ENCODE results near the gene GPR63. TPM values are rescaled to one million over a fixed set of nuclear protein-coding genes. Genes with fewer than 3 reads are reported as not detected.

GPR63 gene
- total RNA-seq, 1 experiment from 2014 or later = 4.1 TPM

- CTCF ChIA-PET = no interaction called here
- intact Hi-C loops (cut with micrococcal nuclease; ENCODE audit: unreplicated experiment) = no loop called here
- Histone ChIP-seq H3K27me3 (replicated peaks; ENCODE audit: insufficient read depth, low read depth, low read length, poor library complexity) (no peaks in the 10 kb centered on the region), H3K4me3 (ENCODE audit: low read depth, low read length, poor library complexity, severe bottlenecking) (no peak overlapping the region), H3K36me3 (ENCODE audit: insufficient read depth, low read length, poor library complexity, severe bottlenecking) (no peaks in the 10 kb centered on the region), H3K4me1 (ENCODE audit: insufficient read depth, low read length, poor library complexity, severe bottlenecking) (peaks cover 16% of the 10 kb centered on the region), H3K9me3 (ENCODE audit: low read depth, low read length, poor library complexity, severe bottlenecking) (no peaks in the 10 kb centered on the region), H3K27ac (ENCODE audit: low read depth, low read length, poor library complexity, severe bottlenecking) (no peak overlapping the region)
- no peak for DNase-seq (ENCODE audit: low spot score)
- TF ChIP-seq, protein P1, sequence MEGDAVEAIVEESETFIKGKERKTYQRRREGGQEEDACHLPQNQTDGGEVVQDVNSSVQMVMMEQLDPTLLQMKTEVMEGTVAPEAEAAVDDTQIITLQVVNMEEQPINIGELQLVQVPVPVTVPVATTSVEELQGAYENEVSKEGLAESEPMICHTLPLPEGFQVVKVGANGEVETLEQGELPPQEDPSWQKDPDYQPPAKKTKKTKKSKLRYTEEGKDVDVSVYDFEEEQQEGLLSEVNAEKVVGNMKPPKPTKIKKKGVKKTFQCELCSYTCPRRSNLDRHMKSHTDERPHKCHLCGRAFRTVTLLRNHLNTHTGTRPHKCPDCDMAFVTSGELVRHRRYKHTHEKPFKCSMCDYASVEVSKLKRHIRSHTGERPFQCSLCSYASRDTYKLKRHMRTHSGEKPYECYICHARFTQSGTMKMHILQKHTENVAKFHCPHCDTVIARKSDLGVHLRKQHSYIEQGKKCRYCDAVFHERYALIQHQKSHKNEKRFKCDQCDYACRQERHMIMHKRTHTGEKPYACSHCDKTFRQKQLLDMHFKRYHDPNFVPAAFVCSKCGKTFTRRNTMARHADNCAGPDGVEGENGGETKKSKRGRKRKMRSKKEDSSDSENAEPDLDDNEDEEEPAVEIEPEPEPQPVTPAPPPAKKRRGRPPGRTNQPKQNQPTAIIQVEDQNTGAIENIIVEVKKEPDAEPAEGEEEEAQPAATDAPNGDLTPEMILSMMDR (conservative IDR thresholded peaks at IDR 0.05; ENCODE audit: low read depth, low read length) = no peak
- TF ChIP-seq EZH2 (IDR thresholded peaks at IDR 0.05; ENCODE audit: borderline replicate concordance, low read depth, low read length, poor library complexity, severe bottlenecking) = no peak
- no TSS peak for BruUV-seq (replicated peaks)
- POLR2A ChIA-PET (ENCODE audit: low non-redundant PET) = no interaction called here
Observed at GRCh38 chr6:96834070-96834469, 3.2 kb downstream of the GPR63 start.

DNA sequence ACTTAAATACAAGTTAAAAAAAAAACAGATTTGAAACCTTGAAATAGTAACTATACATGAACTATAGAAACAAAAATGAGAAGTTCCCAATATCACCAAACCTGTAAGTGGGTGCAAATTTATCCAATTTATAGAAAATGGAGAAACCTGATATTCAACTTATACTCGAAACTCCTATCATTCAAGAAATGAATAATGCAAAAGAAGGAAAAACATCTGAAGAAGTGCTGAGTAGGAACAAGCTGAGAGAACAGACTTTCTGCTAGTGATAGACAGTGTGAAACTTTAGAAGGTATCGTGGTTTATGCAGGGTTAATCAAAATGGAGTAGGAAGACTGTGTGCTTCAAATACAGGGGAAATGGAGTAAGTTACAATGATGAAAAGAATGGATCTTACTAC, 4.5 kb downstream of the GPR63 start:
- CTCF ChIA-PET = no interaction called here
- POLR2A ChIA-PET (ENCODE audit: low non-redundant PET) = no interaction called here

GRCh38 chr6:96826865-96827264, 10.4 kb downstream of the GPR63 start:
- Histone ChIP-seq H3K36me3 (ENCODE audit: insufficient read depth, low read length, poor library complexity, severe bottlenecking) (peaks cover 6% of the 10 kb centered on the region), H3K27ac (ENCODE audit: low read depth, low read length, poor library complexity, severe bottlenecking) (no peak overlapping the region), H3K9me3 (ENCODE audit: low read depth, low read length, poor library complexity, severe bottlenecking) (no peaks in the 10 kb centered on the region), H3K4me3 (ENCODE audit: low read depth, low read length, poor library complexity, severe bottlenecking) (no peak overlapping the region), H3K27me3 (replicated peaks; ENCODE audit: insufficient read depth, low read depth, low read length, poor library complexity) (no peaks in the 10 kb centered on the region), H3K4me1 (ENCODE audit: insufficient read depth, low read length, poor library complexity, severe bottlenecking) (no peaks in the 10 kb centered on the region)
- no peak for DNase-seq (ENCODE audit: low spot score)
- no peak for TF ChIP-seq EZH2 (IDR thresholded peaks at IDR 0.05; ENCODE audit: borderline replicate concordance, low read depth, low read length, poor library complexity, severe bottlenecking)
- TF ChIP-seq, protein P1 (conservative IDR thresholded peaks at IDR 0.05; ENCODE audit: low read depth, low read length) = no peak
- BruUV-seq (replicated peaks) = no TSS peak
- POLR2A ChIA-PET (ENCODE audit: low non-redundant PET) = no interaction called here
- intact Hi-C loops (cut with micrococcal nuclease; ENCODE audit: unreplicated experiment) = no loop called here
- CTCF ChIA-PET = no interaction called here

More for the DNA sequence above, 4.5 kb downstream of the GPR63 start:
- Histone ChIP-seq H3K27me3 (replicated peaks; ENCODE audit: insufficient read depth, low read depth, low read length, poor library complexity) (no peaks in the 10 kb centered on the region), H3K9me3 (ENCODE audit: low read depth, low read length, poor library complexity, severe bottlenecking) (no peaks in the 10 kb centered on the region), H3K36me3 (ENCODE audit: insufficient read depth, low read length, poor library complexity, severe bottlenecking) (no peaks in the 10 kb centered on the region), H3K4me1 (ENCODE audit: insufficient read depth, low read length, poor library complexity, severe bottlenecking) (peaks cover 14% of the 10 kb centered on the region), H3K4me3 (ENCODE audit: low read depth, low read length, poor library complexity, severe bottlenecking) (no peak overlapping the region), H3K27ac (ENCODE audit: low read depth, low read length, poor library complexity, severe bottlenecking) (no peak overlapping the region)
- no peak for DNase-seq (ENCODE audit: low spot score)
- intact Hi-C loops (cut with micrococcal nuclease; ENCODE audit: unreplicated experiment) = no loop called here
- BruUV-seq (replicated peaks) = no TSS peak
- TF ChIP-seq, protein P1 (conservative IDR thresholded peaks at IDR 0.05; ENCODE audit: low read depth, low read length) = no peak
- no peak for TF ChIP-seq EZH2 (IDR thresholded peaks at IDR 0.05; ENCODE audit: borderline replicate concordance, low read depth, low read length, poor library complexity, severe bottlenecking)
